Osteoblast (primary cell): ENCODE data around the gene AVL9. TPM values are rescaled to one million over a fixed set of nuclear protein-coding genes. Genes with fewer than 3 reads are reported as not detected.

Experiments used
- DNase-seq: peaks from one replicate; pipeline ENCODE4 v3.0.0; 2011; ENCODE audit warnings: low spot score, mixed read lengths; ENCODE audit not compliant: insufficient read length; ENCODE audit errors: missing footprints
- H2AFZ ChIP-seq: 2 replicates; pipeline ENCODE4 v1.6.0; 2011; ENCODE audit warnings: mild to moderate bottlenecking, low read length
- H3K27ac ChIP-seq: 2 replicates; pipeline ENCODE4 v1.5.1; 2011; ENCODE audit warnings: mild to moderate bottlenecking, low read depth, low read length, moderate library complexity
- H3K27me3 ChIP-seq: 2 replicates; pipeline ENCODE4 v1.6.0; 2012; ENCODE audit warnings: mild to moderate bottlenecking, control low read depth, inconsistent platforms, low read length, moderate library complexity; ENCODE audit not compliant: insufficient read depth
- H3K36me3 ChIP-seq: 2 replicates; pipeline ENCODE4 v1.5.1; 2011; ENCODE audit warnings: mild to moderate bottlenecking, low read length, control low read depth, moderate library complexity; ENCODE audit not compliant: insufficient read depth
- H3K4me1 ChIP-seq: 2 replicates; pipeline ENCODE4 v1.5.1; 2011; ENCODE audit warnings: mild to moderate bottlenecking, low read length, control low read depth, moderate library complexity; ENCODE audit not compliant: insufficient read depth
- H3K4me2 ChIP-seq: 2 replicates; pipeline ENCODE4 v1.6.0; 2011; ENCODE audit warnings: mild to moderate bottlenecking, low read length; ENCODE audit not compliant: insufficient read depth
- H3K4me3 ChIP-seq: fragments of 200-600 bp; sonication (generic); 3 replicates; pipeline ENCODE4 v1.5.1; 2012; ENCODE audit warnings: mild to moderate bottlenecking, low read length, inconsistent platforms; ENCODE audit not compliant: insufficient read depth
- H3K79me2 ChIP-seq: 2 replicates; pipeline ENCODE4 v1.6.0; 2012; ENCODE audit warnings: mild to moderate bottlenecking, low read length, control low read depth, inconsistent platforms; ENCODE audit not compliant: insufficient read depth
- H3K9me3 ChIP-seq: 2 replicates; pipeline ENCODE4 v1.5.1; 2011; ENCODE audit warnings: low read depth, low read length, control low read depth
- H4K20me1 ChIP-seq: 2 replicates; pipeline ENCODE4 v1.6.0; 2012; ENCODE audit warnings: mild to moderate bottlenecking, low read length, control low read depth; ENCODE audit not compliant: insufficient read depth
- total RNA-seq: library from RNA; depleted of rRNA; stranded (reverse); fragments of >200 nt; gene quantifications from 2 replicates; pipeline ENCODE4 v1.2.3, GENCODE V29; 2012
- TF ChIP-seq, protein P1 (sequence below): IDR thresholded peaks from 2 replicates; pipeline ENCODE4 v1.5.1; 2011; ENCODE audit warnings: mild to moderate bottlenecking, low read depth, low read length, moderate library complexity; ENCODE audit errors: extremely low read depth

Gene AVL9
- total RNA-seq, 1 donor: 32.2 TPM

- Histone ChIP-seq H3K27me3 (no peaks in the 10 kb centered on the region), H3K4me1 (peaks cover 4% of the 10 kb centered on the region), H3K36me3 (peaks cover 10% of the 10 kb centered on the region), H3K4me3 (no peak overlapping the region), H3K4me2 (no peak overlapping the region), H3K79me2 (peaks cover 81% of the 10 kb centered on the region), H3K27ac (no peak overlapping the region), H4K20me1 (peaks cover 21% of the 10 kb centered on the region), H3K9me3 (no peaks in the 10 kb centered on the region), H2AFZ (no peak overlapping the region)
- DNase-seq: peak; percentile 38
- TF ChIP-seq, protein P1, sequence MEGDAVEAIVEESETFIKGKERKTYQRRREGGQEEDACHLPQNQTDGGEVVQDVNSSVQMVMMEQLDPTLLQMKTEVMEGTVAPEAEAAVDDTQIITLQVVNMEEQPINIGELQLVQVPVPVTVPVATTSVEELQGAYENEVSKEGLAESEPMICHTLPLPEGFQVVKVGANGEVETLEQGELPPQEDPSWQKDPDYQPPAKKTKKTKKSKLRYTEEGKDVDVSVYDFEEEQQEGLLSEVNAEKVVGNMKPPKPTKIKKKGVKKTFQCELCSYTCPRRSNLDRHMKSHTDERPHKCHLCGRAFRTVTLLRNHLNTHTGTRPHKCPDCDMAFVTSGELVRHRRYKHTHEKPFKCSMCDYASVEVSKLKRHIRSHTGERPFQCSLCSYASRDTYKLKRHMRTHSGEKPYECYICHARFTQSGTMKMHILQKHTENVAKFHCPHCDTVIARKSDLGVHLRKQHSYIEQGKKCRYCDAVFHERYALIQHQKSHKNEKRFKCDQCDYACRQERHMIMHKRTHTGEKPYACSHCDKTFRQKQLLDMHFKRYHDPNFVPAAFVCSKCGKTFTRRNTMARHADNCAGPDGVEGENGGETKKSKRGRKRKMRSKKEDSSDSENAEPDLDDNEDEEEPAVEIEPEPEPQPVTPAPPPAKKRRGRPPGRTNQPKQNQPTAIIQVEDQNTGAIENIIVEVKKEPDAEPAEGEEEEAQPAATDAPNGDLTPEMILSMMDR: no peak
Measured at GRCh38 chr7:32539919-32540531, 44.7 kb downstream of the AVL9 start.

DNA sequence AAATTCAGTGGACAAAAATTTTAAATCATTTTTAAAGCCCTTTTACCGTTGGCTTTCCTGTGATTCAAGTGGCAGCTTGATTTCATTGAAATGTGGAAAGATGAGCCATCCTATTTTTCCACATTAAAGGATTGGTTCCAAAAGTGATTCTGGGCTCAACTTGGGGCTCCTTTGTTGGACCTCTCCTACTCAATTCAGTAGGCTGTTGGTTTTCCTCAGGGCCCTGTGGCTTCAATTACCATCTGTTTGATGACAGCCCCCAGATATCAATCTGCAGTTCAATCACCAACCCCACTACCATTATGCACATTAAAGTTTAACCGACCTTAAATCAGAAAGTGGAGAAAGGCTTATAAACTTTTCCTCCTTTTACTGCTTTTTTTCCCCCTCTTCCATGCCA lies 47.3 kb downstream of the AVL9 start:
- Histone ChIP-seq H3K4me2 (no peak overlapping the region), H3K79me2 (peaks cover 70% of the 10 kb centered on the region), H2AFZ (no peak overlapping the region), H3K4me1 (no peaks in the 10 kb centered on the region), H3K9me3 (no peaks in the 10 kb centered on the region), H3K4me3 (no peak overlapping the region), H3K36me3 (peaks cover 21% of the 10 kb centered on the region), H4K20me1 (peaks cover 10% of the 10 kb centered on the region), H3K27ac (no peak overlapping the region), H3K27me3 (no peaks in the 10 kb centered on the region)
- TF ChIP-seq, protein P1: no peak
- DNase-seq: no peak

DNA sequence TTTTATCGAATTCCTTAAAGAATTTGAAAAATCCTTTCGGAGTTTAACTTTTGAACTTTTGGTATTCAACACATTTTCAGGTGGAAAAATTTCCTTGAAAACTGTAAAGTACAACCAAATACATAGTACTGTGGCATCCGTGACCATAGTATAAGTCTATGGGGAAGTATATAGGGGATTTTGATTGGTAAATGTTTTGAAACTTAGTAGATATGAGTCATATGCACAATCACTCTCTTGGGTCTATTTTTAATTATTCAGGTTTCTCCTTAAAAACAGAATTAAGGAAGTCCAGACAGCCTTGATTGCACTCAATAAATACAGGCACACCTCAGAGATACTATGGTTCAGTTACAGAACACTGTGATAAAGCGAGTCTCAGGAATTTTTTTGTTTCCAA lies 64.2 kb downstream of the AVL9 start:
- no peak overlapping the region for H3K4me3 ChIP-seq
- peaks cover 50% of the 10 kb centered on the region for H3K36me3 ChIP-seq

GRCh38 chr7:32560075-32560474 lies 64.8 kb downstream of the AVL9 start:
- Histone ChIP-seq H4K20me1 (peaks cover 2% of the 10 kb centered on the region), H2AFZ (no peak overlapping the region), H3K4me3 (no peak overlapping the region), H3K4me1 (no peaks in the 10 kb centered on the region), H3K4me2 (no peak overlapping the region), H3K36me3 (peaks cover 45% of the 10 kb centered on the region), H3K79me2 (peaks cover 23% of the 10 kb centered on the region), H3K9me3 (no peaks in the 10 kb centered on the region), H3K27me3 (no peaks in the 10 kb centered on the region), H3K27ac (no peak overlapping the region)
- DNase-seq: no peak
- TF ChIP-seq, protein P1: no peak

More for the DNA sequence above, 64.2 kb downstream of the AVL9 start:
- no peak overlapping the region for H2AFZ ChIP-seq
- H3K27ac ChIP-seq: no peak overlapping the region
- no peak overlapping the region for H3K4me2 ChIP-seq
- H3K79me2 ChIP-seq: peaks cover 23% of the 10 kb centered on the region
- H3K4me1 ChIP-seq: no peaks in the 10 kb centered on the region
- TF ChIP-seq, protein P1: no peak
- peaks cover 2% of the 10 kb centered on the region for H4K20me1 ChIP-seq
- no peak for DNase-seq
- no peaks in the 10 kb centered on the region for H3K27me3 ChIP-seq
- no peaks in the 10 kb centered on the region for H3K9me3 ChIP-seq
